ENCODE data around the gene MICOS13.

DNA sequence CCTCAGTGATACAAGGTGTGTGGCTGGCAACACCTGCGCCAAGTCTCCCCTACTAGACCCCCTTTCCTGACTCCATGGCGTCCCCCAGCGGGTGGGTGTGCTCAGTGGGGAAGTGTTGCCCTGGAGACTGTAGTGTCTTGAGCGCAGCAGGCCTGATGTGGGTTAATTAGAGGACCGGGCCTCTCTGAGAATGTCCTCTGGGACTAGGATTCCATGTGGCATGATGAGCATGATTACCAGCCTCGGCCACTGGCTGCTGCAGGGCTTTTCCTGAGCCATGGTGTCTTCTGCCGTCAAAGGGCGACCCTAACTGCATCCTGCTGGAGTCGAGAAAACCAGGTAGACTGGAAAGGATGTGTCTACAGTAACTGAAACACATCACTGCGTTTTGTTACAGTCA lies 28.1 kb downstream of the MICOS13 start:
- TF ChIP-seq, protein P1, sequence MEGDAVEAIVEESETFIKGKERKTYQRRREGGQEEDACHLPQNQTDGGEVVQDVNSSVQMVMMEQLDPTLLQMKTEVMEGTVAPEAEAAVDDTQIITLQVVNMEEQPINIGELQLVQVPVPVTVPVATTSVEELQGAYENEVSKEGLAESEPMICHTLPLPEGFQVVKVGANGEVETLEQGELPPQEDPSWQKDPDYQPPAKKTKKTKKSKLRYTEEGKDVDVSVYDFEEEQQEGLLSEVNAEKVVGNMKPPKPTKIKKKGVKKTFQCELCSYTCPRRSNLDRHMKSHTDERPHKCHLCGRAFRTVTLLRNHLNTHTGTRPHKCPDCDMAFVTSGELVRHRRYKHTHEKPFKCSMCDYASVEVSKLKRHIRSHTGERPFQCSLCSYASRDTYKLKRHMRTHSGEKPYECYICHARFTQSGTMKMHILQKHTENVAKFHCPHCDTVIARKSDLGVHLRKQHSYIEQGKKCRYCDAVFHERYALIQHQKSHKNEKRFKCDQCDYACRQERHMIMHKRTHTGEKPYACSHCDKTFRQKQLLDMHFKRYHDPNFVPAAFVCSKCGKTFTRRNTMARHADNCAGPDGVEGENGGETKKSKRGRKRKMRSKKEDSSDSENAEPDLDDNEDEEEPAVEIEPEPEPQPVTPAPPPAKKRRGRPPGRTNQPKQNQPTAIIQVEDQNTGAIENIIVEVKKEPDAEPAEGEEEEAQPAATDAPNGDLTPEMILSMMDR (IDR thresholded peaks at IDR 0.05) = no peak
- TF ChIP-seq TEAD4 (CRISPR knock-in tag; IDR thresholded peaks at IDR 0.05) = no peak
- TF ChIP-seq MLX (CRISPR knock-in tag; IDR thresholded peaks at IDR 0.05) = no peak
- TF ChIP-seq SOX15 (CRISPR knock-in tag; IDR thresholded peaks at IDR 0.05) = no peak
- no peak for TF ChIP-seq MXD4 (CRISPR knock-in tag; IDR thresholded peaks at IDR 0.05; ENCODE audit: borderline replicate concordance)
- TF ChIP-seq, protein P2, sequence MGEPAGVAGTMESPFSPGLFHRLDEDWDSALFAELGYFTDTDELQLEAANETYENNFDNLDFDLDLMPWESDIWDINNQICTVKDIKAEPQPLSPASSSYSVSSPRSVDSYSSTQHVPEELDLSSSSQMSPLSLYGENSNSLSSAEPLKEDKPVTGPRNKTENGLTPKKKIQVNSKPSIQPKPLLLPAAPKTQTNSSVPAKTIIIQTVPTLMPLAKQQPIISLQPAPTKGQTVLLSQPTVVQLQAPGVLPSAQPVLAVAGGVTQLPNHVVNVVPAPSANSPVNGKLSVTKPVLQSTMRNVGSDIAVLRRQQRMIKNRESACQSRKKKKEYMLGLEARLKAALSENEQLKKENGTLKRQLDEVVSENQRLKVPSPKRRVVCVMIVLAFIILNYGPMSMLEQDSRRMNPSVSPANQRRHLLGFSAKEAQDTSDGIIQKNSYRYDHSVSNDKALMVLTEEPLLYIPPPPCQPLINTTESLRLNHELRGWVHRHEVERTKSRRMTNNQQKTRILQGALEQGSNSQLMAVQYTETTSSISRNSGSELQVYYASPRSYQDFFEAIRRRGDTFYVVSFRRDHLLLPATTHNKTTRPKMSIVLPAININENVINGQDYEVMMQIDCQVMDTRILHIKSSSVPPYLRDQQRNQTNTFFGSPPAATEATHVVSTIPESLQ (CRISPR knock-in tag; IDR thresholded peaks at IDR 0.05) = no peak
